ENCODE measurements around the gene EFCAB12.

Gene EFCAB12

GRCh38 chr3:129428376-129429079, at the start of gene EFCAB12:
TSS of gene EFCAB12 (minus strand) at chr3:129428636. CDS start at chr3:129428488, 148 bp downstream.
- peak; percentile 96 for DNase-seq

- no peak for DNase-seq
These were observed 48.1 kb upstream of the EFCAB12 start for GRCh38 chr3:129476586-129476985.

- DNase-seq: no peak
These were observed 47.4 kb upstream of the EFCAB12 start for GRCh38 chr3:129475863-129476262.

- no peak for DNase-seq
These were observed 46.8 kb upstream of the EFCAB12 start for GRCh38 chr3:129474984-129475804.

- no peak for DNase-seq
These were observed 45.3 kb upstream of the EFCAB12 start for GRCh38 chr3:129473769-129474152.

- no peak for DNase-seq
These were observed 44.8 kb upstream of the EFCAB12 start for GRCh38 chr3:129473067-129473768.

GRCh38 chr3:129470861-129471260, 42.4 kb upstream of the EFCAB12 start:
- DNase-seq: no peak

GRCh38 chr3:129469026-129469425, 40.6 kb upstream of the EFCAB12 start:
- peak; percentile 15 for DNase-seq

- DNase-seq: no peak
These were observed 39.5 kb upstream of the EFCAB12 start for GRCh38 chr3:129467932-129468331.

GRCh38 chr3:129463716-129464115, 35.3 kb upstream of the EFCAB12 start:
- DNase-seq: no peak

GRCh38 chr3:129463094-129463493, 34.7 kb upstream of the EFCAB12 start:
- DNase-seq: no peak

- peak; percentile 78 for DNase-seq
These were observed 34.0 kb upstream of the EFCAB12 start for GRCh38 chr3:129462361-129462968.

GRCh38 chr3:129461461-129462146, 33.2 kb upstream of the EFCAB12 start:
- peak; percentile 98 for DNase-seq

- peak; percentile 80 for DNase-seq
These were observed 32.6 kb upstream of the EFCAB12 start for GRCh38 chr3:129461022-129461421.

- no peak for DNase-seq
These were observed 32.1 kb upstream of the EFCAB12 start for GRCh38 chr3:129460572-129460971.

- DNase-seq: peak; percentile 27
These were observed 31.7 kb upstream of the EFCAB12 start for GRCh38 chr3:129460155-129460554.

- no peak for DNase-seq
These were observed 25.3 kb upstream of the EFCAB12 start for GRCh38 chr3:129453732-129454131.

- DNase-seq: peak; percentile 64
These were observed 21.1 kb upstream of the EFCAB12 start for GRCh38 chr3:129449279-129450115.

GRCh38 chr3:129448186-129448895, 19.9 kb upstream of the EFCAB12 start:
- no peak for DNase-seq

- DNase-seq: peak; percentile 16
These were observed 18.5 kb upstream of the EFCAB12 start for GRCh38 chr3:129446926-129447325.

- DNase-seq: peak; percentile 56
These were observed 17.0 kb upstream of the EFCAB12 start for GRCh38 chr3:129445471-129445870.

Data from OCI-M1 (cell line).